ENCODE results near the gene C16orf86.

DNA sequence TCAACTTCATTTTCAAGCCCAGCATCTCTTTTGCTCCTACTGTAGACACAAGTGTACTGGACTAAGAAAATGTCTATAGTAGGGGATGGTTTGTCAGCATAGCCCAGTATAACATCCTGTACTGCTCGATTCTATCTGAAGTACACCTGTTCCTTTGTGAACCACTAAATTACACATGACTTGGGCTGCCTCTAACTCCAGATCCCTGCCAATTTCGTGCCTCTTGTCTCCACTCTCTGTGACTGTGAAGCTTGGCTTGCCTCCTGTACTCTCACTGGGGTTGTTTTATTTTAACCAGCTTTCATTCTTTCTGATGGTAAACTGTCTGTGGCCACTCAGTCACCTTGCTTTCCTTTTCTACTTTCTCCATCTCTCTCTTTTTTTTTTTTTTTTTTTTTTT is 28.0 kb downstream of the C16orf86 start:
- TF ChIP-seq POLR2A (IDR thresholded peaks at IDR 0.05) (no peak), POLR2AphosphoS5 (IDR thresholded peaks at IDR 0.05) (no peak)

All from gastroesophageal sphincter (tissue), 2 donors.